Activated T-cell treated with anti-CD3 and anti-CD28 coated beads for 48 hours (primary cell): ENCODE data around the gene SLC6A4.
"Not testable (repeated sequence)": the region's sequence is repeated elsewhere in the genome, so short reads cannot be mapped to it uniquely, and the experiment has no call there.

Source experiments
- DNase-seq: peaks from one replicate; pipeline ENCODE4 v3.0.0-alpha.2; 2020; ENCODE audit warnings: low read depth

The SLC6A4 gene

GRCh38 chr17:30172560-30172959 lies 62.9 kb downstream of the SLC6A4 start:
- DNase-seq = no peak

- no peak for DNase-seq
These were observed 65.0 kb downstream of the SLC6A4 start for GRCh38 chr17:30170415-30170987.

GRCh38 chr17:30165960-30166359 lies 69.5 kb downstream of the SLC6A4 start:
- DNase-seq = no peak

- DNase-seq = no peak
These were observed 70.3 kb downstream of the SLC6A4 start for GRCh38 chr17:30165147-30165546.

GRCh38 chr17:30164531-30164930 lies 71.0 kb downstream of the SLC6A4 start:
- no peak for DNase-seq

- no peak for DNase-seq
These were observed 73.9 kb downstream of the SLC6A4 start for GRCh38 chr17:30161601-30162000.

- DNase-seq = no peak
These were observed 74.9 kb downstream of the SLC6A4 start for GRCh38 chr17:30160419-30161172.

GRCh38 chr17:30158896-30159625 lies 76.4 kb downstream of the SLC6A4 start:
- no peak for DNase-seq

GRCh38 chr17:30155389-30155788 lies 80.1 kb downstream of the SLC6A4 start:
- no peak for DNase-seq

GRCh38 chr17:30153463-30153862 lies 82.0 kb downstream of the SLC6A4 start:
- DNase-seq = no peak

- DNase-seq = no peak
These were observed 84.0 kb downstream of the SLC6A4 start for GRCh38 chr17:30151471-30151870.

- DNase-seq = no peak
These were observed 87.1 kb downstream of the SLC6A4 start for GRCh38 chr17:30148376-30148775.

GRCh38 chr17:30147860-30148259 lies 87.6 kb downstream of the SLC6A4 start:
- not testable (repeated sequence) for DNase-seq
